ENCODE measurements around the gene APEH. TPM values are rescaled to one million over a fixed set of nuclear protein-coding genes. Genes with fewer than 3 reads are reported as not detected.

The APEH gene
- polyA plus RNA-seq, 3 donors = 31.5 to 46.6 (median 44.6) TPM

- H3K27ac ChIP-seq (ENCODE audit: low read depth, low read length) = no peak overlapping the region
- WGBS, 3 donors = 56 to 90% (median 73%) methylated on average over 1 of the region's 1 CpG
Measured at GRCh38 chr3:49733551-49733950, 59.4 kb downstream of the APEH start.

Other genes with a start within 250 kb of the APEH start
- 10 to 100 TPM in 1 of 3 donors, 1 to 10 TPM in 2; 3.5 to 10.3 (median 8.7) TPM for gene NICN1, start 245.0 kb upstream of the APEH start, polyA plus RNA-seq
- gene DAG1, start 204.1 kb upstream of the APEH start, polyA plus RNA-seq = 10 to 100 TPM; 12.5 to 43.2 (median 23.5) TPM
- gene BSN, start 119.9 kb upstream of the APEH start, polyA plus RNA-seq = under 1 TPM; 0.06 to 0.49 (median 0.11) TPM
- 10 to 100 TPM; 14.3 to 22.2 (median 19.1) TPM for gene MST1, start 15.1 kb downstream of the APEH start, polyA plus RNA-seq
- gene RNF123, start 15.2 kb downstream of the APEH start, polyA plus RNA-seq = 10 to 100 TPM; 12.3 to 20.9 (median 13.6) TPM
- under 1 TPM in 2 of 3 donors, not detected in 1; 0.87 to 0.88 TPM for gene AMIGO3, start 45.3 kb downstream of the APEH start, polyA plus RNA-seq
- gene GMPPB, start 49.6 kb downstream of the APEH start, polyA plus RNA-seq = 10 to 100 TPM; 18.1 to 34.0 (median 20.5) TPM
- gene IP6K1, start 112.2 kb downstream of the APEH start, polyA plus RNA-seq = 10 to 100 TPM; 11.7 to 16.3 (median 15.7) TPM
- gene CDHR4, start 125.5 kb downstream of the APEH start, polyA plus RNA-seq = not detected
- 1 to 10 TPM; 1.4 to 4.2 (median 1.6) TPM for gene INKA1, start 128.9 kb downstream of the APEH start, polyA plus RNA-seq
- gene UBA7, start 139.6 kb downstream of the APEH start, polyA plus RNA-seq = 10 to 100 TPM; 25.7 to 47.6 (median 31.2) TPM
- gene TRAIP, start 182.2 kb downstream of the APEH start, polyA plus RNA-seq = 1 to 10 TPM in 1 of 3 donors, under 1 TPM in 2; 0.64 to 1.0 (median 0.84) TPM
- under 1 TPM in 1 of 3 donors, not detected in 2; 0.07 TPM for gene CAMKV, start 195.6 kb downstream of the APEH start, polyA plus RNA-seq
- 1 to 10 TPM; 2.5 to 7.7 (median 6.7) TPM for gene MST1R, start 229.5 kb downstream of the APEH start, polyA plus RNA-seq

All from adipose tissue (tissue), 3 donors.